NCI-H2107 treated with DMSO at 0.1 percent for 48 hours (cell line): ENCODE data around the gene CKLF.
A peak's percentile ranks its signal among the peaks of the same experiment; 100 is the strongest.

Experiments
- DNase-seq: peaks from one replicate; lab custom pipeline; 2025; ENCODE audit not compliant: unreplicated experiment; lab: John Stamatoyannopoulos, UW

CKLF gene

GRCh38 chr16:66517586-66518263 is 34.7 kb upstream of the CKLF start:
- DNase-seq = no peak

DNA sequence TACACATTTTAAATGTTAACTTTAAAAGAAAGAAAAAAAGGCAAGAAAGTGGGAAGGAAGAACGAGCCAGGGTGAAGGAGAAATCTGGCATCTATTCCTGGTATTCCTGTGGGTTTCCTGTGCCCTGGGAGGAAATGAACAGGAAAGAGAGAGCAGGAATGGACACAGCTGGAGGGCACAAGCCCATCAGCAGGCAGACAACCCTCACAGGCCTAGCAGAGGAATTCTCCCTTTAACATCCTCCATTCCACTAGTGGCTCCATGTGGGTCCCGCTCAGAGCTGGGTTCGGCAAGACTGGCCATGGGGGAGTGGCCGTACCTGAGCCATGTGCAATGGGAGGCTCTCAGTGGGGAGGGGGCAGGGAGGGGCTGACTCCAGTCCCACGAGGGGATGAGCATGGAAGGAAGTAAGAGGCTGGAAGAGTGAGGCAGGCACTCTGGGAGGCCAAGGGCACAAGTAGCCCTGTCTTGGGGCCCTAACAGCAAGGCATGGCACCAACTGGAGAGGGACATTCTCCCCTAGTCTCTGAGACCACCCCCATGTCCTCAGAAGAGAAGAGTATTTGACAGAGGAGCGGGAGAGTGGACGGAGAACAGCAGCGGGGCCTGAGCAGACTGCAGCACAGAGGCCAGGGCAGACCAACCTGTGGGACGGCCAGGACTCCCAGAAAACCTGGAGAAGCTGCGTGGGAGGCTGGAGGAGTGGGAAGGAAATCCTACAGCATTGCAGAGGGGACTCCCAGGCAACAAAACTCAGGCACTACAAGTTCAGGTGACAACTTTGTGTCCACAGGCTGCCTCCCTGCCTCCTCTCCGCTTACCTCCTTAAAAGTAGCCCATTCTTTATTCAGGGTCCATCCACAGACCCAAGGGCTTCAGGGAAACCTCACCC is 32.6 kb upstream of the CKLF start:
- DNase-seq = no peak

DNA sequence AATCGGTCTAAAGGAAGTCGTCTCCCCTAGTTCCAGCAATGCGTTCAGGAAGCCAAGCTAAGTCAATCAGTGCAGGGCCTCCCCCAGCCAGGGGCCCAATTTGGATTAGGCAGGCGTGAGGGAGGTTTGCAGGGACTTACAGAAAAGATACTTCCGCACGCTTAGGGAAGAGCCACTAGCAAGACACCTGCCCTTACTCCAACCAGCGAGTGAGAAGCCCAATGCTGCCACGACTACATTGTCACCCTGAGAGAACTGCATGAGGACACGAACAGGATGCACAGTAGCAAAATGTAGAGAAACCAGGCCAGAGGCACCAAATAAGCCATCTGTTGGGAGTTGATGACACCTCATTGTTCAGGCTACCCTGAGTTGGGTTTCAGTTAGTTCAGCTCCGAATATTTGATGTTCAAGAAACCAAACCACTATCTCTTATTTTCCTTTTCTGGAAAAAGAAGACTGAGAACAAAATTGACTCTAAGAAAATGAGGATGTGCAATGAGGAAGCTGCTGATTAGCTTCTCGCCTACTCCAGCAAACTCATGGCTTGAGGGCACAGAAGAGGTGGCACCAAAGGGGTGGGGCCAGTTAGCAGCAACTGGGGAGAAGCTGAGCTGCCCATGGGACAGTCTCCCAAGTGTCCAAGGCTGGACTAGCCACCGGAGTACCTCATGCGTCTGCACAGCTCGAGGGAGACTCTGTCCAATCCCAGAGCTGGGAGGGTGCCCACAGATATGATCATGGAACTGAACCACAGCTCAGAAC is 31.8 kb upstream of the CKLF start:
- DNase-seq = no peak

DNA sequence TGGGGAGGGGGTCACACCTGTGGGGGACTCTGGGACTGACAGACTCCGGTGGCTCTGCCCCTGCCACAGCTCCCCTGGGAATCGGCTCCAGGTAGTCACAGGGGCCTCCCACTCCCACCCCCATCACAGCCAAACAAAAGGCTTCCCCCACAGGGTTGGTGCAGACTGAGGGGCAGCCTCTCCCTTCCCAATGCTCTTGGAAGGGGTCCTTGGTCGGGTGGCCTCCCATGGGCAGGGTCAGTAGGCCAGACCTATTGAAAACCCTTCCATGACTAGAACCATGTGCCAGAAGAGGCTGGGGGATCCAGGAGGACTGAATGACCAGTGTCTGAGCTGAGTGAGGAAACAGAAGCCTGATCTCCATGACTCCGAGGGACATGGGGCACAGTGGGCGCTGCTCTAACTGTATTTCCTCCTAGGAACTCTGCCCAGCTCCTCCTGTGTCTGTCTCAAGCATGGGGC is 31.1 kb upstream of the CKLF start:
- no peak for DNase-seq

DNA sequence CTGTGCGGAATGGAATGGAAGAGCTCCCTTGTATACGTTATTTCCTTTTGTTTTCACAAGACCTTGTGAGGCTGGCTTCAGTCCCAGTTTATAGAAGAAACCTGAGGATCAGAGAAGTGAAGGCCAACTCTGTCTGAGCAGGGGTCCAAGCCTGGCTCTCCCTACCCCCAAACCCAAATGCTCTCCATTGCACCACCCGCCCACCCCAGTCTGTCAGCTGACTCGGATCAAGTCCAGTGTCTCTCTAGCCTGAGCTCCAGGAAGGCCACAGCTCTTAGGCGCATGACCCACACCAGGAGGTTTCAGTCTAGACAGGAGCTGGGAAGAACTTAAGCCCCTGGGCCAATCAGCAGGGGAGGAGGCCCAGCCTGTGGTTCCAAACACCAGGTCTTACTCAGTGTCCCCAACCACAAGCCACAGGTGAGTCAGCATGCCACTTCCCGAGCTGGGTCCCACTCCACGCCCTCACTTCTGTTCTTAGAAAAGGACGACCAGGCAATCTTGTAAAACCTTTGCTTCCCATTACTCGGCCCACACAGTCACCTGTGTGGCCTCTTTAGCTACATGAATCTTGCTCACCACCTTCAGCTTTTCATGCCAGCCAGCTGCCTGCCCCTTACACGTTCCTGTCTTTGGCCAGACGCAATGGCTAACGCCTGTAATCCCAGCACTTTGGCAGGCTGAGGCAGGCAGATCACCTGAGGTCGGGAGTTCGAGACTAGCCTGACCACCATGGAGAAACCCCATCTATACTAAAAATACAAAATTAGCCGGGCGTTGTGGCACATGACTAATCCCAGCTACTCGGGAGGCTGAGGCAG is 30.2 kb upstream of the CKLF start:
- DNase-seq = no peak

DNA sequence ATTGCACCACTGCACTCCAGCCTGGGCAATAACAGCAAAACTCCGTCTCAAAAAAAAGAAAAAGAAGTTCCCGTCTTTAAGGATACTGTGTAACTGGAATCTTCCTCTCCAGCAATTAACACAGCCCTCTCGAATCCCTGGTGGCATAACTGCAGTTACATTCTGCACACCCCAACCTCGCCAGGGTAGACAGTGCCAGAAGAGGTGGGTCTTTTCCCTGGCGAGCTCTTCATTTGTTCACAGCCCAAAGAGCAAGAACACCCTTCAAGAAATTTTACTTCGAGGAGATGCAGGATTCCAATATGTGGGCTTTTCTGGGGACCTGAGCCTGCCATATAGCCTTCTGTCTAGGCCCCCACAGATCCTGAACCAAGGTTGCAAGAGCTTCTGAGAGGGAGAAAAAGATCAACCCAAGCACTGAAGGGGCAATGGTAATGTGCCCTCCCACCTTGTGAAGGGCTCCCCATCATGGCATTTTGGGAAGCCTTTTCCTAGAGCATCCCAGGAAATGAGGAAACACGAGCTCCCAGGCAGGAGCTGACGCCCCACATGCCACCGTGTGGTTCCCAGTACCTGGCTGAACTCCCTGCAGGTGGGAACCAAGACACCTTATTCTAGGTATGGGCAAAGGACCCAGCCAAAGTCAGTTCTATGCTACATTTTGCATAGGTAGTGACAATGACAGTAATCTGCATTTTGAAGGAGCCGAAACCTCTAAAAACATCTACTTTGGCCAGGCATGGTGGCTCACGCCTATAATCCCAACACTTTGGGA is 29.4 kb upstream of the CKLF start:
- no peak for DNase-seq

DNA sequence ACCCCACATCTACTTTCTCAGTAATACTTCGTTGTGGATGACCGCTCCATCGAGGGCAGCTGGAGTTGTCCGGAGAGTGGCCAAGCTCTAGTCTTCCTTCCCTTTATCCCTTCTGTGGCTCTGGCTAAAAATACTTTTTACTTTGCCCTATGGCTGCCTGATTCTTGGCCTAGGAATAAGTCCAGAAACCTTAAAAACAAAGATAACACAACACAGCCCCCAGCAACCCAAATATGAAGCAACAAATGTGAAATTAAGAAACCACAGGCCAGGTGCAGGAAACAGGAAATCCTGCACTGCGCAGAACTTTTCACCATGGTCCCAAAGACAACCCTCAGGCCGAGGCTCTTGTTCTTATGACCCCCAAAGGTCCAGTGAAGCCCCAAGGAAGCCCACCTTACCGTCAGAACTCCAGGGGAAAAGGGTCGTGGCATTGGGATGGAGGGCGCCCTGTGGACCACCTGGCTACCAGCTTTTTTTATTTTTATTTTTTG is 28.5 kb upstream of the CKLF start:
- DNase-seq = no peak

- DNase-seq = no peak
These were observed 27.7 kb upstream of the CKLF start for GRCh38 chr16:66524601-66525164.

- DNase-seq = no peak
These were observed 26.8 kb upstream of the CKLF start for GRCh38 chr16:66525396-66526180.

DNA sequence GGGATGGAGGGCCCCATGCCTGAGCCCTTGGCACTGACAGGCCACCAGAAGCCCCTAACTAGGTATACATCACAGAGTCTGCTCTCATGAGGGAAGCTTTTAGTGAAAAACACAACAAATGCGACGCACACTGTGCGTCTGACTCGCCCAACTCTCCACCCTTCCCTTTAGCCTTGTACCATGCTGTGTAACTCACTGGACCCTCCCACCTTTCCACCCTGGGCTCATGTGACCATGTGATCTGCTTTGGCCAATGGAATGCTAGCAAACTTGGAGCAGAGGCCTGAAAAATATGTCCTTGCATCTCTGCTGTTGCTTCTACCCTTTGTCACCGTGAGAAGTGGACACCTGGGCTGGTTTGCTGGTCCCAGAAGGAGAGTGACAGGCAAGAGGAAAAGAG is 24.1 kb upstream of the CKLF start:
- DNase-seq = no peak

- no peak for DNase-seq
These were observed 22.9 kb upstream of the CKLF start for GRCh38 chr16:66529475-66529874.

DNA sequence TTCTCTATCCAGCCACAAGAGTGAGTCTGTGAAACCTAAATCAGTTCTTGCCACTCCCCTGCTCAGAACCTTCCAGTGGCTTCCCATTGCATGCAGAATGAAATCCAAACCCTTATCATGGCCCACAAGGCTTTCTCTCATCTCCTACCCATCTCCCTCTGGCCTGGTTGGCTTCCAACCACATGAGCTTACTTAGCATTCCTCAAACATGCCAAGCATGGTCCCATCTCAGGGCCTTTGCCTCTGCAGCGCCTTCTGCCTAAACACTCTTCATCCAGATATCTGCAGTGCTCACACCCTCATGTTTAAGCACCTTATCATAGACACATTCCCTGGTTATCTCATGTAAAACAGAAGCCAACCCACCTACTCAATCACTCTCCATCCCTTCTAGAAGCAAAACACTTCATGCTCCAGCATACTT is 18.0 kb upstream of the CKLF start:
- DNase-seq = no peak

- DNase-seq = no peak
These were observed 15.9 kb upstream of the CKLF start for GRCh38 chr16:66536525-66536924.

GRCh38 chr16:66537236-66537635 is 15.1 kb upstream of the CKLF start:
- no peak for DNase-seq

DNA sequence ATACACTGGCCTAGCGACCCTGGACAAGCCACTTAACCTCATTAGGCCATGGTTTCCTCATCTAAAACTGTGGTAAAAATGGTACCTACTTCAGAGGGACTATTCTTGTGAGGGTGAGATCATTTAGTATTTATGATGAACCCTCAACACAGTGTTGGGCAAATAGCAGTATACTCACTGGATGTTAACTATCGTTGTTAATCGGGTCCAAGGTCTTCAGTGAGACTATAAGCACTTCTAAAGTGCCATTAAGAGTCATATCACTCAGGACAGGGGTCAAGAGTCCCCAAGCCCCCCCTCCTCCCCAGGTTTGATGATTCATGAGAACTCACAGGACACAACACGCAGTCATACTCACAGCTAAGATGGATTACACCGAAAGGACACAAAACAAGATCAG is 13.5 kb upstream of the CKLF start:
- DNase-seq = no peak

GRCh38 chr16:66539623-66540469 is 12.5 kb upstream of the CKLF start:
- DNase-seq = peak; percentile 73

DNA sequence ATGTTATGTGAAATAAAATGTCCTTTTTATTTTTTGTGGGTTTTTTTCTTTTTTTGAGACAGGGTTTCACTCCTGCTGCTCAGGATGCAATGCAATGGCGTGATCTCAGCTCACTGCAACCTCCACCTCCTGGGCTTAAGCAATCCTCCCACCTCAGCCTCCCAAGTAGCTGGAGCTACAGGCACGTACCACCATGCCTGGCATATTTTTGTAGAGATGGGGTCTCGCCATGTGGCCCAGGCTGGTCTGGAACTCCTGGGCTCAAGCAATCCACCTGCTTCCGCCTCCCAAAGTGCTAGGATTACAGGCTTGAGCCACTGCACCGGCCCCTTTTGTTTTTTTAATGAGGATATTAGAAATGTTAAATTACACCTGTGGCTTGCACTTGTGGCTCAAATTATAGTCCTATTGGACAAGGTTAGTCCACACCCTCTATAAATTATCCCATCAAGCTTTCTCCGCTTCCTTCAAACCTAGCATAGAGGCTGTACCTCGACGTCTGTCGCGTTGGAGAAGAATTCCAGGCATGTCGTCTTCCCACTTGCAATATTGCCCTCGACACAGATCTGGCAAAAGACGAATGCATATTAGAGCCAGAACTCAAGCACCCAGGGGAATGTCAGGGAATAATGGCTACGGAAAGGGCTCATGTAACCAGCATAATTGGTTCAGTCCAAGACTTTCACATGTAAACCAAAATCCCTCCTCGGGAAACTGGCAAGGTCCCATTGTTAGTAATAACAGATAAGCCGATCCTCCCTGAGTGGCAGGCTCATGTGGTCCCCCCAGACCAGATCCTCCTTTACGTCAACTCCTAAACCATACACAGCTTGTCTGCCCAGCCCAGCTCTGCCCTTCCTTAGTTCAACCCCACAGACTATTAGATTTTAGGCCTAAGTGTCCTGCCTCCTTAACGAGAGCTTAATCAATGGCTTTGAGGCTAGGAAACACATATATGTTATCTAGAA is 10.7 kb upstream of the CKLF start:
- DNase-seq = no peak
